ACHN (cell line): ENCODE measurements around the gene PSG7.
"Not testable (repeated sequence)": the region's sequence is repeated elsewhere in the genome, so short reads cannot be mapped to it uniquely, and the experiment has no call there.

Source experiments
- DNase-seq: peaks from one replicate; pipeline ENCODE4 v3.0.0-alpha.2; 2015
- in situ Hi-C: cut with HindIII; loops from 2 replicates; pipeline ENCODE4 v1.10.0; 2017; ENCODE audit warnings: low sequenced_read_pairs, low pct_ligation_motif_present, low pct_unique_long_range_greater_than_20kb

PSG7 gene

GRCh38 chr19:42875881-42876280, 61.1 kb downstream of the PSG7 start:
- peak; percentile 49 for DNase-seq
- in situ Hi-C loops, result not testable (repeated sequence)

- peak; percentile 64 for DNase-seq
- in situ Hi-C loops, result not testable (repeated sequence)
Measured at GRCh38 chr19:42874901-42875813, 61.9 kb downstream of the PSG7 start.

GRCh38 chr19:42874136-42874535, 62.9 kb downstream of the PSG7 start:
- DNase-seq, result not testable (repeated sequence)

More at GRCh38 chr19:42874136-42874535, 62.9 kb downstream of the PSG7 start:
- in situ Hi-C loops, result not testable (repeated sequence)
